HS-27A (cell line): ENCODE results near the gene USP26.
"Not testable (repeated sequence)": the region's sequence is repeated elsewhere in the genome, so short reads cannot be mapped to it uniquely, and the experiment has no call there.

Source experiments
- DNase-seq: peaks from one replicate; pipeline ENCODE4 v3.0.0-alpha.2; 2012; ENCODE audit warnings: low read depth, missing footprints

The USP26 gene

DNA sequence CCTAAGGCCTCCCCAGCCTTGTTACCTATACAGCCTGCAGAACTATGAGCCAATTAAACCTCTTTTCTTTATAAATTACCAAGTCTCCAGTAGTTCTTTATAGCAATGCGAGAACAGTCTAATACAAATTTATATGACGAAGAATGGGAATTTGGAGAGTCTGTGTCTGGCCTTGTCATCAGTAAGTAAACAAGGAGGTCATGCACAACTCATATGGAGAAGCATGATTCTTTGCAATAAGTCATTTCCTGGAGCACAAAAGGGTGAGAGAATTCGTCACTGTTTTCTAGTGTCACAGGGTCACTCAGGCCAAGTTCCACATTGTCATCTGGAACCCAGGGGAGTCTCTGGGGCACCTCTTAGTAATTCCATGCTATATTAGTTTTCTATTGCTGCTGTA is 89.5 kb downstream of the USP26 start:
- DNase-seq = no peak

DNA sequence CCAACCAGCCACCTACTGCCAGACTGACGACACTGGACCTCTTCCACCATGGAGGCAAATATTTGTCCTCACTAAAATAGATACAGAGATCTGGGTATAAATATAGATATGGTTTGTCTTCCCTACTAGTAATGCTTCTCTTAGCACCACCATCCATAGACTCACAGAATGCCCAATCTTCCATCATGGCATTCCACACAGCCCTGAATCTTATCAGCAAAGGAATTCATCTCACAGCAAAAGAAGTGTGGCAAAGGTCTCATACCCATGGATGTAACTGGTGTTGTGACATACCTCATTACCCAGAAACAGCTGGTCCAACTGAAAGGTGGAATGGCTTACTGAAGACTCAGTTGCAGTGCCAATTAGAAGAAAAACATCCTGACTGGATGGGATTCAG is 91.3 kb downstream of the USP26 start:
- DNase-seq = no peak

DNA sequence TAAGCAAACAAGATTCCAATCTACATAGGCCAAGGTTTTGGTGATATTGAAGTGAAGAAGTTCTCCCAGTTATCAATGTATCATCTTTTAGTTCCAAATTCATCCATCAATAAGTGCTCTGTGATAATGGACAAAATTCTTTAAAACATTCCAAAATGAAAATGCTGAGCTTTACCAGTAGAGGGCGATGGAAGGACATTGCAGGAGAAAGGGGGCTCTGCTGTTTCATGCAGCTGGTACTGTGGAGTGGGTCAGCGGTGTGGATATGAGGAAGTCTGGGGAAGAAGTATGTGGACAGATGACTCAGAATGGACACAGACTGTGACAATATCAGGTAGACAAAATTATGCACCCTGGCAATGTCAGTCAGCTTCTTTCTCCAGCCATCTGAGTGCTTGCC is 91.9 kb downstream of the USP26 start:
- no peak for DNase-seq

DNA sequence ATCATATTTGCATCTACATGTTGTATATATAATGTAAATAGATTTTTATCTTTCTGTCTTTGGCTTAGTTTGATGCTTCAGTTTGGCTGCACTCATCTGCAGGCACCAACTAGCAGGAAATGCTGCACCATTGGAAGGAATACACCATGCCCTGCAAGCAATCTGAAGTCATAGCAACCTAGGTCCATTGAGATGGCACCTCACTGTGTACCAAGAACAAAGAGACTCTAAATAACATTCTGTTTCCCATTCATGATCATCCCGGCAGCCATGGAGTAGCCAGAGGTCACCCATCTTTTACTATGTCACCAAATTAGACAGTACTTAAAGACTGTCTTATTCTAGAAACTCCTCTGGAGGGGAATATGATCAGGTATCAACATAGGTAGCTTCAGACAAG is 97.7 kb downstream of the USP26 start:
- no peak for DNase-seq

DNA sequence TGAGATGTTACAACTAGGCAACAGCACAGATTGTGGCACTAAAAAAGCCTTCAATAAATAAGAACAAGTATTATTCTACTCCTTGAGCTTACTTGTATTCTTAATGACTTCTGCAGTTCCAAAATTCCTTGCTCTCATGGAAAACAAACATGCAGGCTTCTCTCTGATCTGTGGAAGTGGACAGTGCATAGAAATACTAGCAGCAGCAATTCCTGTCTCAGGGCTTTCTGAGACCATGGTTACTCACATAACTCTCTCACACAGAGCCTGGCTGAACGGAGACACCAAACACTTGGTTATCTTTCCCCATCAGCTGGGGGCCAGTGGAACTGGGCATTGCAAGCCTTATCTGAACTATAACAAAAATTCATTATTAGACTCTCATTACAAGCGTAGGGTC is 106.1 kb downstream of the USP26 start:
- no peak for DNase-seq

DNA sequence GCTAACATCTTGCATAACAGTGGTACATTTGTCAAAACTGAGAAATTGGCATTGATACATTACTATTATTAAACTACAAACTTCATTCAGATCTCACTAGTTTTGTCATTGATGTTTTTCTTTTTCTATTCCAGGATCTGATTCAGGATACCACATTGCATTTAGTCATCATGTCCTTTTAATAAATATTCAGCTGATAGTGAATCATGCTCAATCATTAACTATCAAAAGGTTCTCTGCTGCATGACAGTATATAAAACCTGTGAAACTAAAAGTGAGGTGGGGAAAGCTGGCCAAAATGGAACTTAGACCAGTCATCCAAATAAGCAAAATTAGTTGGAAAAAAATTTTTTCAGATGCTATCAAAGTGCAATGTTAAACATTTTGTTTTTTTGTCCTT is 110.4 kb downstream of the USP26 start:
- no peak for DNase-seq

DNA sequence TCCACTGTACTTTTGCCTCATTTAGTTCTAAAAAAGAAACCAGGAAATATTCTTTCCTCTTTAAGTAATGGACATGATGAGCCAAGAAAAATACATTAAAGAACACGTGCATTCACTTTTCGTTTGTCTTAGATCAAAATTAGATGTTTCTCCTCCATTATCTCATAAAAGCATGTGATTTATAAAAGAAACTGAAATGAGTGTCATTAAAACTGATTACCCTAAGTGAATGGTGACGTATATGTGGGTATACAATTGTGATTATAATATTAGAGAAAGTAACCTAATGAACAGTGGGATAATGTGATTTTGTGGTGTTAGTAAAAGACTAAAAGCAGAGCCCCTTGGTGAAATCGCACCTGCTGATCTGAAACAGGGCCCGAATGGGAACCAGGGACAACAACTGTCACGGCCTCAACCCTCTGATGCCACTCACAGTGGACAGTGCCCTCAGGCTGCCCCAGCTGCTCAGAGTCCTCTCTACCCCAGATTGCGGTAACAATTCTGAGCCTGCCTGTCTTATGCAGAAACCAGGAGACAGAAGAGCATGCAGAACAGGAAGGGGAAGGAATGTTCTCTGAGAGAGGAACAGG is 112.8 kb downstream of the USP26 start:
- DNase-seq = no peak

DNA sequence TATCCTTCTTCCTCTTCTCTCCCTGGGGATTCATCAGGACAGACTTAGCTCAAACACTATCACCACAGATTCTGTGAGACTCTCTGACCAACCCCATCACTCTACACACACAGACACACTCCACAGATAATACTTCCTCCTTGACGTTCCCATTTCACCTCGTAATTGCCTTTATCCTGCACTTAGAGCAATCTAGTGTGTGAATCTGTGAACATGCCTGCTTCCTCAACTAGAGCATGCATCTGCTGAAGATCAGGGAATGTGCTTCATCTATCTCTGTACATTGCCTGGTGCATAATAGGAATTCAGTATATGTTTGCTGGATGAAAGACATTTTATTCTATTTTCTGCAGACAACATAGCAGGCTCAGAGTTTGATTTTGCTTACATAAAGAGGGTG is 113.4 kb downstream of the USP26 start:
- DNase-seq = no peak

DNA sequence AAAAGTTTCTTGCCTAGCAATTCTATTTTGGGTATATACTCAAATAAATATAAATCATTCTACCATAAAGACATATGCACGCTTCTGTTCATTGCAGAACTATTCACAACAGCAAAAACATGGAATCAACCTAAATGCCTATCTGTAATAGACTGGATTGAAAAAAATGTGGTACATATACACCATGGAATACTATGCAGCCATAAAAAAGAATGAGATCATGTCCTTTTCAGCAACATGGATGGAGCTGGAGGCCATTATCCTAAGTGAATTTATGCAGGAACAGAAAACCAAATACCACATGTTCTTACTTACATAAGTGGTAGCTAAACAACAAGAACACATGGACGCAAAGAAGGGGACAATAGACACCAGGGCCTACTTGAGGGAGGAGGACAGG is 116.9 kb downstream of the USP26 start:
- DNase-seq = not testable (repeated sequence)
